Activated CD4-positive, CD25-positive, alpha-beta regulatory T cell treated with anti-CD3 and anti-CD28 coated beads, Interleukin-2, amount 50 U/mL, for 24 hours (primary cell): ENCODE results near the gene ROR2.

Experiments
- ATAC-seq, 2 donors: fragments of 150-1000 bp; cut with Tn5 transposase; one replicate each; pipeline ENCODE4 v1.10.0; 2021; ENCODE audit warnings: mild to moderate bottlenecking in 1 of 2, moderate library complexity in 1 of 2

The ROR2 gene

GRCh38 chr9:91948597-91949391 is 1.2 kb downstream of the ROR2 start:
- ATAC-seq: peak in 1 of 2 donors; percentile 32

GRCh38 chr9:91948101-91948596 is 1.9 kb downstream of the ROR2 start:
- ATAC-seq: no peak

- no peak for ATAC-seq
Observed at GRCh38 chr9:91946653-91947488, 3.2 kb downstream of the ROR2 start.

GRCh38 chr9:91946196-91946595 is 3.8 kb downstream of the ROR2 start:
- no peak for ATAC-seq

GRCh38 chr9:91945277-91946085 is 4.5 kb downstream of the ROR2 start:
- no peak for ATAC-seq

- ATAC-seq: no peak
Observed at GRCh38 chr9:91944711-91945110, 5.3 kb downstream of the ROR2 start.

- ATAC-seq: no peak
Observed at GRCh38 chr9:91943478-91944470, 6.3 kb downstream of the ROR2 start.

- ATAC-seq: no peak
Observed at GRCh38 chr9:91942201-91942600, 7.8 kb downstream of the ROR2 start.

GRCh38 chr9:91939978-91940377 is 10.1 kb downstream of the ROR2 start:
- no peak for ATAC-seq

- ATAC-seq: no peak
Observed at GRCh38 chr9:91937727-91938126, 12.3 kb downstream of the ROR2 start.

- no peak for ATAC-seq
Observed at GRCh38 chr9:91937056-91937455, 13.0 kb downstream of the ROR2 start.

- ATAC-seq: no peak
Observed at GRCh38 chr9:91935805-91936514, 14.1 kb downstream of the ROR2 start.

GRCh38 chr9:91935066-91935749 is 14.8 kb downstream of the ROR2 start:
- no peak for ATAC-seq

GRCh38 chr9:91934654-91935053 is 15.4 kb downstream of the ROR2 start:
- no peak for ATAC-seq

- no peak for ATAC-seq
Observed at GRCh38 chr9:91933556-91934352, 16.3 kb downstream of the ROR2 start.

- no peak for ATAC-seq
Observed at GRCh38 chr9:91930475-91930874, 19.6 kb downstream of the ROR2 start.

GRCh38 chr9:91929331-91929730 is 20.7 kb downstream of the ROR2 start:
- ATAC-seq: no peak

- ATAC-seq: no peak
Observed at GRCh38 chr9:91927922-91928510, 22.0 kb downstream of the ROR2 start.

- ATAC-seq: no peak
Observed at GRCh38 chr9:91924090-91924489, 25.9 kb downstream of the ROR2 start.
